ENCODE results near the gene TMCC1. TPM values are rescaled to one million over a fixed set of nuclear protein-coding genes. Genes with fewer than 3 reads are reported as not detected.

Gene TMCC1
- total and polyA plus RNA-seq, 9 donors: 13.2 to 57.2 (median 42.4) TPM

GRCh38 chr3:129635656-129636055, 257.9 kb downstream of the TMCC1 start:
- Histone ChIP-seq H3K9me3 (no peaks in the 10 kb centered on the region), H3K4me1 (ENCODE audit: insufficient read depth) (no peaks in the 10 kb centered on the region), H3K36me3 (no peaks in the 10 kb centered on the region), H3K4me3 (no peak overlapping the region), H3K27me3 (no peaks in the 10 kb centered on the region), H3K27ac (no peak overlapping the region)
- WGBS, 3 donors: 92 to 98% (median 92%) methylated on average over 4 of the region's 4 CpGs
- DNase-seq: no peak
- intact Hi-C loops (cut with DNase I): loop anchor here in 3 of 4 donors (10.0 kb wide), 4 partner anchors 189 to 369 kb away; no protein-coding TSS in a partner anchor
- no peak for TF ChIP-seq CTCF (IDR thresholded peaks at IDR 0.05)
- no peak for TF ChIP-seq POLR2A (IDR thresholded peaks at IDR 0.05)
- no peak for TF ChIP-seq EP300 (IDR thresholded peaks at IDR 0.05)

GRCh38 chr3:129633751-129634481, 259.6 kb downstream of the TMCC1 start:
- no peaks in the 10 kb centered on the region for H3K9me3 ChIP-seq
- WGBS, 3 donors: 81 to 89% (median 83%) methylated on average over 10 of the region's 10 CpGs
- no peaks in the 10 kb centered on the region for H3K4me1 ChIP-seq (ENCODE audit: insufficient read depth)
- intact Hi-C loops (cut with DNase I): loop anchor here in 3 of 4 donors (10.0 kb wide), 4 partner anchors 191 to 371 kb away; no protein-coding TSS in a partner anchor
- no peak for DNase-seq
- no peak overlapping the region for H3K4me3 ChIP-seq
- H3K27me3 ChIP-seq: no peaks in the 10 kb centered on the region
- TF ChIP-seq EP300 (IDR thresholded peaks at IDR 0.05) (no peak), POLR2A (IDR thresholded peaks at IDR 0.05) (no peak), CTCF (IDR thresholded peaks at IDR 0.05) (no peak)
- H3K36me3 ChIP-seq: no peaks in the 10 kb centered on the region
- no peak overlapping the region for H3K27ac ChIP-seq

GRCh38 chr3:129632977-129633376, 260.5 kb downstream of the TMCC1 start:
- TF ChIP-seq POLR2A (IDR thresholded peaks at IDR 0.05) (no peak), CTCF (IDR thresholded peaks at IDR 0.05) (no peak), EP300 (IDR thresholded peaks at IDR 0.05) (no peak)
- H3K9me3 ChIP-seq: no peaks in the 10 kb centered on the region
- 91 to 95% (median 95%) methylated on average over 10 of the region's 10 CpGs for WGBS, 3 donors
- H3K27ac ChIP-seq: no peak overlapping the region
- no peaks in the 10 kb centered on the region for H3K36me3 ChIP-seq
- no peak overlapping the region for H3K4me3 ChIP-seq
- no peaks in the 10 kb centered on the region for H3K4me1 ChIP-seq (ENCODE audit: insufficient read depth)
- intact Hi-C loops (cut with DNase I): loop anchor here in 3 of 4 donors (10.0 kb wide), 4 partner anchors 192 to 372 kb away; no protein-coding TSS in a partner anchor
- DNase-seq: no peak
- H3K27me3 ChIP-seq: no peaks in the 10 kb centered on the region

GRCh38 chr3:129632556-129632955, 261.0 kb downstream of the TMCC1 start:
- WGBS, 3 donors: 88 to 93% (median 91%) methylated on average over 11 of the region's 11 CpGs
- no peak for DNase-seq

More at GRCh38 chr3:129632556-129632955, 261.0 kb downstream of the TMCC1 start:
- Histone ChIP-seq H3K4me3 (no peak overlapping the region), H3K27ac (no peak overlapping the region), H3K36me3 (no peaks in the 10 kb centered on the region), H3K27me3 (no peaks in the 10 kb centered on the region), H3K4me1 (ENCODE audit: insufficient read depth) (no peaks in the 10 kb centered on the region), H3K9me3 (no peaks in the 10 kb centered on the region)
- intact Hi-C loops (cut with DNase I): loop anchor here in 3 of 4 donors (10.0 kb wide), 4 partner anchors 192 to 372 kb away; no protein-coding TSS in a partner anchor
- TF ChIP-seq EP300 (IDR thresholded peaks at IDR 0.05): no peak
- TF ChIP-seq CTCF (IDR thresholded peaks at IDR 0.05): no peak
- no peak for TF ChIP-seq POLR2A (IDR thresholded peaks at IDR 0.05)
